RKO (cell line): ENCODE measurements around the gene ZNF578.
A peak's percentile ranks its signal among the peaks of the same experiment; 100 is the strongest.
"Not testable (repeated sequence)": the region's sequence is repeated elsewhere in the genome, so short reads cannot be mapped to it uniquely, and the experiment has no call there.

ENCODE experiments used
- DNase-seq: peaks from one replicate; pipeline ENCODE4 v3.0.0-alpha.2; 2016; ENCODE audit warnings: low spot score

ZNF578 gene

GRCh38 chr19:52453324-52454094 lies at the start of gene ZNF578:
ZNF578 (plus strand) TSS chr19:52453553; CDS start chr19:52501846, 48,293 bp downstream.
- DNase-seq, result no peak

GRCh38 chr19:52410276-52410675 lies 43.1 kb upstream of the ZNF578 start:
- DNase-seq, result no peak

DNA sequence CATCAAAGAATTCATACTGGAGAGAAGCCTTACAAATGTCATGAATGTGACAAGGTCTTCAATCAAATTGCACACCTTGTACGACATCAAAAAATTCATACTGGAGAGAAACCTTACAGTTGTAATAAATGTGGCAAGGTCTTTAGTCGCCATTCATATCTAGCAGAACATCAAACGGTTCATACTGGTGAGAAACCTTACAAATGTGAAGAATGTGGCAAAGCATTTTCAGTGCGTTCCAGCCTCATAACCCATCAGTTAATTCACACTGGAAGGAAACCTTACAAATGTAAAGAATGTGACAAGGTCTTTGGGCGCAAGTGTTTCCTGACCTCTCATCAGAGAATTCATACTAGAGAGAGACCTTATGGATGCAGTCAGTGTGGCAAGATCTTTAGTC lies 37.6 kb upstream of the ZNF578 start:
- DNase-seq, result no peak

GRCh38 chr19:52428937-52429336 lies 24.4 kb upstream of the ZNF578 start, which contains the start of gene ZNF534:
ZNF534 (plus strand) TSS chr19:52429148; CDS start chr19:52431475, 2,327 bp downstream.
- DNase-seq, result no peak

DNA sequence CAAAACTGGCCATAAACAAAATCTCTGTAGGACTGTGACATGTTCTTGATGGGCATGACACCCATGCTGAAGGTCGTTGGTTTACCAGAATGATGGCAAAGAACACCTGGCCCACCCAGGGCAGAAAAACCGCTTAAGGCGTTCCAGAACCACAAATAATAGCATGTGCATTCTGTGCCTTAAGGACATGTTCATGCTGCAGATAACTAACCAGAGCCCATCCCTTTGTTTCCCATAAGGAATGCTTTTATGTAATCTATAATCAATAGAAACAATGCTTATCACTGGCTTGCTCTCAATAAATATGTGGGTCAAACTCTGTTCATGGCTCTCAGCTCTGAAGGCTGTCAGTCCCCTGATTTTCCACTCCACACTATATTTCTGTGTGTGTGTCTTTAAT lies 11.2 kb upstream of the ZNF578 start:
- no peak for DNase-seq

DNA sequence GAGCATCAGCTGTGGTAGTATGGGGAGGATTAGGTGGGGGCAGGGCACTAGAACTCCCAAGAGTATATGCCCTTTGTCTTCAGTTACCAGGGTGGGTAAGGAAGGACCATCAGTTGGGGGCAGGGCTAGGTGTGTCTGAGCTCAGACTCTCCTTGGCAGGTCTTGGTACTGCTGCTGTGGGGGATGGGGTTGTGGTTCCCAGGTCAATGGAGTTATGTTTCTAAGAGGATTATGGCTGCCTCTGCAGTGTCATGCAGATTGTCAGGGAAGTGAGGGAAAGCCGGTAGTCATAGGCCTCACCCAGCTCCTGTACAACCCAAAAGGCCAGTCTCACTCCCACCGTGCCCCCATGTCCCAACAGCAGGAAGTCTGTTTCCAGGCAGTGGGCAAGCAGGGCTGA lies 8.8 kb upstream of the ZNF578 start:
- DNase-seq, result no peak

DNA sequence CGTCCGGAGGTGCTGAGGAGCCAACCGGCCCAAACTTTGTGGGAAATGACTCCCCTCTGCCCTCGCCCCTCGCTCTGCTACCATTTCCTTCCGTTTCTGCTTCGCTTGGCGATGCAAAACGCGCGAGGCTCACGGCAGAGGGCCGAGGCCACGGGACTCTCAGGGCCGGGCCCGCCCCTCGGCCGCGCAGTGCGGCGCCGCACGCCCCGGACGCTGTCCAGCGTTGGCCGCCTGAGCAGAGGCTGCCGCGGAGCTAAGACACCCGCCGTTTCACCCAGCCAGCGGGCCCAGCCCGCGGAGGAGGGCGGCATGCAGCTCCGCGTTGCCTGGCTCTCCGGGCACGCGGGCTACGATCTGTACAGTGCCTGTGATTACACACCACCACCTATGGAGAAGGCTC lies 2.1 kb upstream of the ZNF578 start:
- no peak for DNase-seq

GRCh38 chr19:52464798-52465470 lies 11.6 kb downstream of the ZNF578 start:
- DNase-seq, result peak; percentile 73

DNA sequence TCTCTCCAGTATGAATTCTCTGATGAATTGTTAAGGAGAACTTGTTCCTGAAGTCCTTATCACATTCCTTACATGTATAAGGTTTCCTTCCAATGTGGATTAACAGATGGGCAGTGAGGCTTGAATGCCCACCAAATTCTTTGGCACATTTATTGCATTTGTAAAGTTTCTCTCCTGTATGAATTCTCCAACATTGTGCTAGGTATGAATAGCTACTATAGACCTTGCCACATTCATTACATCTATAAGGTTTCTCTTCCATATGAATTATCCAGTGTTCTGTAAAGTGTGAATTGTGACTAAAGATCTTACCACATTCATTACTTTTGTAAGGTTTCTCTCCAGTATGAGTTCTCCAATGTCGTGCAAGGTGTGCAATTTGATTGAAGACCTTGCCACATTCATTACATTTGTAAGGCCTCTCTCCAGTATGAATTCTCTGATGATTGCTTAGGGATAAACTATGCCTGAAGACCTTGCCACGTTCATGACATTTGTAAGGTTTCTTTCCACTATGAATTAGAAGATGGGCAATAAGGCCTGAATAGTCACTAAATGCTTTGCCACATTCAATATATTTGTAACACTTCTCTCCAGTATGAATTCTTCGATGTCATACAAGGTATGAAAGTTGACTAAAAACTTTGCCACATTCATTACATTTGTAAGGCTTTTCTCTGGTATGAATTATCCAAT lies 20.4 kb downstream of the ZNF578 start:
- DNase-seq, result no peak

- no peak for DNase-seq
Observed at GRCh38 chr19:52474351-52475127, 21.2 kb downstream of the ZNF578 start.

DNA sequence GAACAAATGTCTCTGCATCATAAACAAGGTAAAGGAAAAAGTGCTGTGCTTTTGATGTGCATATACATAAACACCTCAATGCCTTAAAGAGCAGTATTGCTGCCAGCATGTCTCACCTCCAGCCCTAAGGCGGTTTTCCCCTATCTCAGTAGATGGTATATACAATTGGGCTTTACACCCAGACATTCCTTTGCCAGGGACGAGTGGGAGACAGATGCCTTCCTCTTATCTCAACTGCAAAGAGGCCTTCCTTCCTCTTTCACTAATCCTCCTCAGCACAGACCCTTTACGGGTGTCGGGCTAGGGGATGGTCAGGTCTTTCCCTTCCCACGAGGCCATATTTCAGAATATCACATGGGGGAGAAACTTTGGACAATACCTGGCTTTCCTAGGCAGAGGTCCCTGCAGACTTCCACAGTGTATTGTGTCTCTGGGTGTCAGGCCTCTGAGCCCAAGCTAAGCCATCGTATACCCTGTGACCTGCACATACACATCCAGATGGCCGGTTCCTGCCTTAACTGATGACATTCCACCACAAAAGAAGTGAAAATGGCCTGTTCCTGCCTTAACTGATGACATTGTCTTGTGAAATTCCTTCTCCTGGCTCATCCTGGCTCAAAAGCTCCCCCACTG lies 30.9 kb downstream of the ZNF578 start:
- DNase-seq, result not testable (repeated sequence)

DNA sequence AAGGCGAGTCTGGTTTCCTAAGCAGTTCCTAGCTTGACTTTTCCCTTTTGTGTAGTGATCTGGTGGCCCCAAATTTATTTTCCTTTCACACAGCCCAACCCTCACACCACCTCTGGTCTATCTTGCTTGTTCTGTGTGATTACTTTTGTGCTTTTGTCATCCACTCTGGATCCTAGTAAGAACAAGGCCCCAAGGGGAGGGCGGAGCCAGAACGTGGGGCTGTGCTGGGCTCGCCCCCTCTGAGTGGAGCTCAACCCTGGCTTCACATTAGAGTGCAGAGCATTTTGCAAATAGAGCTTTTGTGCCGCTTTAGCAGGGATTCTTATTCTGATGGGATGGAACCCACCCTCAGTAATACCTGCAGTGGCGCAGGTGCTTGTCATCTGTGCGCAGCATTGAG lies 31.7 kb downstream of the ZNF578 start:
- DNase-seq, result not testable (repeated sequence)

DNA sequence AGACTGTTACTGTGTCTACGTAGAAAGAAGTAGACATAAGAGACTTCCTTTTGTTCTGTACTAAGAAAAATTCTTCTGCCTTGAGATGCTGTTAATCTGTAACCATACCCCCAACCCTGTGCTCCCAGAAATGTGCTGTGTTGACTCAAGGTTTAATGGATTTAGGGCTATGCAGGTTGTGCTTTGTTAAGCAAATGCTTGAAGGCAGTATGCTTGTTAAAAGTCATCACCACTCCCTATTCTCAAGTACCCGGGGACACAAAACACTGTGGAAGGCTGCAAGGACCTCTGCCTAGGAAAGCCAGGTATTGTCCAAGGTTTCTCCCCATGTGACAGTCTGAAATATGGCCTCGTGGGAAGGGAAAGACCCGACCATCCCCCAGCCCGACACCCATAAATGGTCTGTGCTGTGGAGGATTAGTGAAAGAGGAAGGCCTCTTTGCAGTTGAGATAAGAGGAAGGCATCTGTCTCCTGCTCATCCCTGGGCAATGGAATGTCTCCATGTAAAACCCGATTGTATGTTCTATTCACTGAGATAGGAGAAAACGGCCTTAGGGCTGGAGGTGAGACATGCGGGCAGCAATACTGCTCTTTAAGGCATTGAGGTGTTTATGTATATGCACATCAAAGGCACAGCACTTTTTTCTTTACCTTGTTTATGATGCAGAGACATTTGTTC lies 32.3 kb downstream of the ZNF578 start:
- DNase-seq, result not testable (repeated sequence)

DNA sequence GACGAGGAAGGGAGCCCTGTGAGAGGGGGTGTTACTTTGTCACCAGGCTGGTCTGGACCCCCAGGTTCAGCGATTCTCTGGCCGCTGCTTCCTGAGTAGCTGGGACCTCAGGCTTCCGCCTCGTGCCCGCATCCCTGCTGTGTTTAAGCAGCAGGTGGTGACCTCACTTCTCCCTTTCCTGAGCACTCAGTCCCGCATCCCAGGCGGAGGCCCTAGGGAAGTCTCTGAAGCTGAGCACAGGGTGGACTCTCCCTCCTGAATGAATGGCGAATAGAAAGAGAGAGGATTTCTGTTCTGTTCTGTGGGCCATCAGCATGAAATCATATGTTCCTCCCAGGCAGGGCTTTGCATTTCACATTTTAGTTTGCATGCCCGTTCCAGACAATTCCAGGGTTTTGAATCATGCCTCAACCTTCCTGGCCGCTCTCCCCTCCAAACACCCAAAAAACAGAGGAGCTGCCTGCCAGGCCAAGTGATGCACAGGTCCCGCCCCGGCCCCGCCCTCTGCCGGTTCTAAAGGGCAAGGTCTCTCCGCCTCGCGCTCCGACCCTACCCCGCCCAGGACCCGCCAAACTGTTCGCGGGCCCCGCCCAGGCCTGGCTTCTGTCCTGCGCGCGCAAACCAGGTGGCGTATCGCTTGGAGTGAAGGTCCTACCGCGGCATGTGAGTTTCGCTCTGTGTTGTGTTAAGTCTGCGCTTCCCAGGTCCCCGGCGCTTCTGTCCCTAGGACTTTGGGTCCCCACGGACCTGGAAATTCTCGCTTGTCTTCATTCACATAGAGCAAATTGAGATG lies 39.0 kb downstream of the ZNF578 start:
- DNase-seq, result peak; percentile 93

- peak; percentile 89 for DNase-seq
Observed at GRCh38 chr19:52492994-52493470, 39.7 kb downstream of the ZNF578 start.

- peak; percentile 72 for DNase-seq
Observed at GRCh38 chr19:52494518-52494917, 41.2 kb downstream of the ZNF578 start.

DNA sequence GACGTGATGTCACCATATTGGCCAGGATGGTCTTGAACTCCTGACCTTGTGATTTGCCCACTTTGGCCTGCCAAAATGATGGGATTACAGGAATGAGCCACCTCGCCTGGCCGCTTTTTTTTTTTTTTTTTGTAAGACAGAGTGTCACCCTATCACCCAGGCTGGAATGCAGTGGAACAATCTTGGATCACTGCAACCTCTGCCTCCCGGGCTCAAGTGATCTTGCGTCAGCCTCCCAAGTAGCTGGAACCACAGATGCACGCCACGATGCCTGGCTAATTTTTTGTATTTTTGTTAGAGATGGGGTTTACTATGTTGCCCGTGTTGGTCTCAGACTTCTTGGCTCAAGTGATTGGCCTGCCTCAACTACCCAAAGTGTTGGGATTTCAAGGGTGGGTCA lies 45.2 kb downstream of the ZNF578 start:
- DNase-seq, result no peak

- not testable (repeated sequence) for DNase-seq
Observed at GRCh38 chr19:52500474-52500873, 47.1 kb downstream of the ZNF578 start.

DNA sequence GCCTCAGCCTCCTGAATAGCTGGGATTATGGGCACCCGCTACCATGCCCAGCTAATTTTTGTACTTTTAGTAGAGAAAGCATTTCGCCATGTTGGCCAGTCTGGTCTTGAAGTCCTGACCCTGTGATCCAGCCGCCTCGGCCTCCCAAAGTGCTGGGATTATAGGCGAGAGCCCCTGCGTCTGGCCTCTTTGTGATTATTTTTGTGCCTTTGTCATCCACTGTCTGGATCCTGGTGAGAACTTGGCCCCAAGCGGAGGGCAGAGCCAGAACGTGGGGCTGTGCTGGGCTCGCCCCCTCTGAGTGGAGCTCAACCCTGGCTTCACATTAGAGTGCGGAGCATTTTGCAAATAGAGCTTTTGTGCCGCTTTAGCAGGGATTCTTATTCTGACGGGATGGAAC lies 47.6 kb downstream of the ZNF578 start:
- not testable (repeated sequence) for DNase-seq

DNA sequence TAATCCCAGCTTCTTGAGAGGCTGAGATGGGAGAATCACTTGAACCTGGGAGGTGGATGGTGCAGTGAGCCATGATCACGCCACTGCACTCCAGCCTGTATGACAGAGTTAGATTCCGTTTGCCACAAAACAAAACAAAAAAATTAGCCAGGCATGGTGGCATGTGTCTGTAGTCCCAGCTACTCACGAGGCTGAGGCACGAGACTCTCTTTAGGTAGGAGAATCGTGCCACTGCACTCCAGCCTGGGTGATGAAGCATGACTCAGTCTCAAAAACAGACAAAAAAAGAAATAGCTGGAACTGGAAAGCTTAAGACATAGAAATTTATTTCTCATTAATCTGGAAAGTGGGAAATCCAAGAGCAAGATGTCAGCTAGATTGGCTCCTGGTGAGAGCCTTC lies 53.9 kb downstream of the ZNF578 start:
- no peak for DNase-seq
